SK-N-SH (cell line): ENCODE measurements around the gene KRT4. TPM values are rescaled to one million over a fixed set of nuclear protein-coding genes. Genes with fewer than 3 reads are reported as not detected.

ENCODE experiments used
- CTCF ChIA-PET: fragments of 300-600, 350-600 bp; formaldehyde crosslinking; extraction: SDS; loops from one replicate; lab custom pipeline; 2021; lab: Yijun Ruan, JAX
- POLR2A ChIA-PET: fragments of 350-600 bp; sonication (Branson Sonifier 250); formaldehyde crosslinking; extraction: SDS; loops from one replicate; lab custom pipeline; 2020; ENCODE audit warnings: antibody characterized with exemption, inconsistent platforms; lab: Yijun Ruan, JAX
- DNase-seq: peaks from one replicate; pipeline ENCODE4 v3.0.0; 2012
- H2AFZ ChIP-seq: fragments of 200-600 bp; sonication (generic); 2 replicates; pipeline ENCODE4 v1.8.1; 2016; ENCODE audit warnings: antibody characterized with exemption, mild to moderate bottlenecking, low read depth
- H3F3A ChIP-seq: fragments of 200-600 bp; sonication (generic); replicated peaks from 2 replicates; pipeline ENCODE3; 2016; ENCODE audit warnings: antibody characterized with exemption, mild to moderate bottlenecking; ENCODE audit not compliant: insufficient read depth
- H3K27ac ChIP-seq, 2 experiments: fragments of 200-500 bp in 1 of 2; fragments of 200-600 bp in 1 of 2; sonication (Bioruptor generic) in 1 of 2; sonication (generic), shearing (Covaris generic) in 1 of 2; 2 replicates each; pipeline versions ENCODE4 v1.5.1 to v1.6.1; 2014 to 2016; ENCODE audit warnings: low read depth in 2 of 2, inconsistent platforms in 1 of 2, low read length in 1 of 2, mild to moderate bottlenecking in 1 of 2, mixed read lengths in 1 of 2
- H3K27me3 ChIP-seq: fragments of 200-600 bp; sonication (generic), shearing (Covaris generic); 2 replicates; pipeline ENCODE4 v1.6.1; 2016; ENCODE audit warnings: mixed run types; ENCODE audit not compliant: insufficient read depth
- H3K36me3 ChIP-seq, 2 experiments: fragments of 200-500 bp in 1 of 2; fragments of 200-600 bp in 1 of 2; sonication (Bioruptor generic) in 1 of 2; sonication (generic) in 1 of 2; replicated peaks in 1 of 2; 2 replicates each; pipeline versions ENCODE3 to v1.5.1; 2014 to 2016; ENCODE audit warnings: low read length in 1 of 2, mild to moderate bottlenecking in 1 of 2; ENCODE audit not compliant: insufficient read depth in 2 of 2, control insufficient read depth in 1 of 2
- H3K4me1 ChIP-seq, 2 experiments: fragments of 200-500 bp in 1 of 2; fragments of 200-600 bp in 1 of 2; sonication (Bioruptor generic) in 1 of 2; sonication (generic), shearing (Covaris generic) in 1 of 2; 2 replicates each; pipeline versions ENCODE4 v1.5.1 to v1.6.1; 2014 to 2016; ENCODE audit warnings: low read depth in 1 of 2, low read length in 1 of 2, mixed run types in 1 of 2; ENCODE audit not compliant: insufficient read depth in 2 of 2, control insufficient read depth in 1 of 2
- H3K4me2 ChIP-seq: fragments of 200-600 bp; sonication (generic), shearing (Covaris generic); 2 replicates; pipeline ENCODE4 v1.6.1; 2017; ENCODE audit warnings: mixed run types
- H3K4me3 ChIP-seq, 2 experiments: fragments of 200-500 bp in 1 of 2; fragments of 200-600 bp in 1 of 2; sonication (Bioruptor generic) in 1 of 2; sonication (generic), shearing (Covaris generic) in 1 of 2; 2 replicates each; pipeline versions ENCODE4 v1.5.1 to v1.8.1; 2014 to 2016; ENCODE audit warnings: low read depth in 2 of 2, inconsistent platforms in 1 of 2, low read length in 1 of 2, mild to moderate bottlenecking in 1 of 2, mixed read lengths in 1 of 2, moderate library complexity in 1 of 2
- H3K79me2 ChIP-seq: fragments of 200-600 bp; sonication (generic); 2 replicates; pipeline ENCODE4 v1.8.1; 2017; ENCODE audit warnings: mild to moderate bottlenecking; ENCODE audit not compliant: insufficient read depth
- H3K9ac ChIP-seq: fragments of 200-600 bp; sonication (generic); 2 replicates; pipeline ENCODE4 v1.6.1; 2017; ENCODE audit warnings: mixed run types
- H3K9me2 ChIP-seq: fragments of 200-600 bp; sonication (generic); 2 replicates; pipeline ENCODE4 v1.6.1; 2017; ENCODE audit warnings: mixed run types
- H3K9me3 ChIP-seq: fragments of 200-600 bp; sonication (generic); 2 replicates; pipeline ENCODE4 v1.6.1; 2017; ENCODE audit warnings: mixed run types, mild to moderate bottlenecking, moderate library complexity
- H4K20me1 ChIP-seq: fragments of 200-600 bp; sonication (generic); 2 replicates; pipeline ENCODE4 v1.6.1; 2017; ENCODE audit warnings: mild to moderate bottlenecking, mixed run types; ENCODE audit not compliant: insufficient read depth
- CHD2 ChIP-seq: fragments of 150-350 bp; IDR thresholded peaks from 2 replicates; pipeline ENCODE4 v1.6.1; 2018; ENCODE audit warnings: low read length; ENCODE audit not compliant: partially characterized antibody
- ELF1 ChIP-seq: IDR thresholded peaks from 2 replicates; pipeline ENCODE4 v1.4.0; 2012
- EP300 ChIP-seq, 2 experiments: IDR thresholded peaks; 2 replicates each; pipeline versions ENCODE4 v1.4.0 to v1.6.1; 2012; ENCODE audit warnings: borderline replicate concordance in 1 of 2, low read depth in 1 of 2, low read length in 1 of 2
- FOSL2 ChIP-seq: IDR thresholded peaks from 2 replicates; pipeline ENCODE4 v1.4.0; 2012; ENCODE audit warnings: low read depth, mild to moderate bottlenecking, moderate library complexity, borderline replicate concordance
- FOXM1 ChIP-seq: IDR thresholded peaks from 2 replicates; pipeline ENCODE4 v1.4.0; 2012; ENCODE audit warnings: low read depth, mild to moderate bottlenecking
- GABPA ChIP-seq: IDR thresholded peaks from 2 replicates; pipeline ENCODE4 v1.4.0; 2012; ENCODE audit warnings: low read depth, mild to moderate bottlenecking
- GATA2 ChIP-seq: sonication (generic); formaldehyde crosslinking; IDR thresholded peaks from 2 replicates; pipeline ENCODE4 v1.5.0; 2020; ENCODE audit warnings: mild to moderate bottlenecking, missing genetic modification reagents
- JUND ChIP-seq: IDR thresholded peaks from 2 replicates; pipeline ENCODE4 v1.4.0; 2012
- MXI1 ChIP-seq: IDR thresholded peaks from 2 replicates; pipeline ENCODE4 v1.6.1; 2012; ENCODE audit warnings: mild to moderate bottlenecking, low read depth, low read length, improper control_type of control experiment
- NFIC ChIP-seq: IDR thresholded peaks from 2 replicates; pipeline ENCODE4 v1.4.0; 2012; ENCODE audit warnings: borderline replicate concordance
- RCOR1 ChIP-seq: fragments of 150-350 bp; IDR thresholded peaks from 2 replicates; pipeline ENCODE4 v1.6.1; 2017; ENCODE audit warnings: antibody characterized with exemption, low read length
- RFX5 ChIP-seq: IDR thresholded peaks from 2 replicates; pipeline ENCODE4 v1.6.1; 2012; ENCODE audit warnings: mild to moderate bottlenecking, improper control_type of control experiment, low read length
- TAF1 ChIP-seq: IDR thresholded peaks from 2 replicates; pipeline ENCODE4 v1.6.1; 2012; ENCODE audit warnings: low read depth, mild to moderate bottlenecking, low read length, moderate library complexity, borderline replicate concordance
- TEAD4 ChIP-seq: IDR thresholded peaks from 2 replicates; pipeline ENCODE4 v1.4.0; 2012; ENCODE audit warnings: mild to moderate bottlenecking, borderline replicate concordance; ENCODE audit not compliant: insufficient read depth
- USF2 ChIP-seq: fragments of 150-350 bp; IDR thresholded peaks from 2 replicates; pipeline ENCODE4 v1.6.1; 2017; ENCODE audit warnings: antibody characterized with exemption, low read length, low read depth, borderline replicate concordance
- YY1 ChIP-seq: IDR thresholded peaks from 2 replicates; pipeline ENCODE4 v1.4.0; 2012; ENCODE audit warnings: low read depth, mild to moderate bottlenecking
- WGBS: methylation state at CpG from one replicate; pipeline ENCODE4 v1.1.6; 2017; ENCODE audit warnings: low lambda C conversion rate; 5-methylcytosine and 5-hydroxymethylcytosine counted together
- polyA plus RNA-seq, 3 experiments: library from polyadenylated mRNA; depleted of rRNA; stranded (reverse); fragments of >200 nt; gene quantifications; 2 replicates each; pipeline ENCODE4 v1.2.3, GENCODE V29; 2012
- TF ChIP-seq, protein P1 (sequence below): IDR thresholded peaks from 2 replicates; pipeline ENCODE4; 2012
- TF ChIP-seq, protein P2 (sequence below): IDR thresholded peaks from 2 replicates; pipeline ENCODE4 v1.4.0; 2012; ENCODE audit warnings: low read depth
- TF ChIP-seq, protein P3 (sequence below): IDR thresholded peaks from 2 replicates; pipeline ENCODE4 v1.6.1; 2012; ENCODE audit warnings: mild to moderate bottlenecking, low read depth, low read length, moderate library complexity

KRT4 gene
- polyA plus RNA-seq, 1 of the 3 experiments (the other 2 are of a cell fraction), result not detected

DNA sequence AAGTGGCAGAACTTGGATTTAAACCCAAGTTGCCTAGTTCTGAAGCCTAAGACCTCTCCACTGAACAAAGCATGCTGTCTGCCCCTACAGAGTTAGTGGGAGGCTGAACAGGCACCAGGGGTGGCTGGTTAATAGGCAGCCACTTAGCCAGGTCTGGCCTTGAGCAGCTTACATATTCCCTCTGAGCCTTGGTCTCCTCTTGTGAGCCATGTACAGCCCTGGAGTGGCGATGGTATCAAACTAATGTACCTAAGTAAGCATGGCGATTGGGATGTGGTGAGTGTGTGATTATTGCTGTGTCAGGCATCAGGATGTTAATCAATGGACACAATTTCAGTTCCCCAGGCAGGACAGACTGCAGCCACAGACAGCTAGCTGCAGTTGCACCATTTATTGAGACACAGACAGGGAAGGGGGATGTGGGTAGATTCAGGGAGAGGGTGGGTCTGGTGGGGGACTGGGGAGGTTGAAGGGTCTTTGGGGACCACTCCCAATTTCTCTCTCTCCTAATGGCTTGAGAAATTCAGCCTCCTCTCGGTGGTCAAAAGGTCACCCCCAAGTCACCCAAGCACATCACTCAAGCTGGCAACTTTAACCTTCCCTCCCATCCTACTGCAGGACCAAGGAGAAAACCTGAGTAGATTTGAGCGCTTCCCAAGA lies 7.3 kb upstream of the KRT4 start:
- Histone ChIP-seq H3K9me2 (no peaks in the 10 kb centered on the region), H3K36me3 (no peaks in the 10 kb centered on the region), H3K79me2 (no peaks in the 10 kb centered on the region), H3K27me3 (peaks cover 64% of the 10 kb centered on the region), H3K27ac (no peak overlapping the region), H3K9ac (no peak overlapping the region), H3K4me3 (no peak overlapping the region), H4K20me1 (no peaks in the 10 kb centered on the region), H3K4me2 (no peak overlapping the region), H2AFZ (no peak overlapping the region), H3K9me3 (no peaks in the 10 kb centered on the region), H3F3A (no peaks in the 10 kb centered on the region), H3K4me1 (no peaks in the 10 kb centered on the region)
- CTCF ChIA-PET, result interaction anchor here (1.2 to 2.5 kb wide), 3 partner anchors 44 to 64 kb away, joined by 4 to 10 read pairs (median 5); no protein-coding TSS in a partner anchor
- POLR2A ChIA-PET, result no interaction called here
- 40% methylated on average over 4 of the region's 4 CpGs for WGBS
- TF ChIP-seq FOXM1 (no peak), YY1 (no peak), NFIC (no peak), MXI1 (no peak), USF2 (no peak)
- no peak for DNase-seq

- Histone ChIP-seq H3K27me3 (peaks cover 64% of the 10 kb centered on the region), H3F3A (no peaks in the 10 kb centered on the region), H3K4me2 (no peak overlapping the region), H3K9me3 (no peaks in the 10 kb centered on the region), H4K20me1 (no peaks in the 10 kb centered on the region), H3K4me1 (no peaks in the 10 kb centered on the region), H2AFZ (no peak overlapping the region), H3K36me3 (no peaks in the 10 kb centered on the region), H3K27ac (no peak overlapping the region), H3K9me2 (no peaks in the 10 kb centered on the region), H3K9ac (no peak overlapping the region), H3K4me3 (no peak overlapping the region), H3K79me2 (no peaks in the 10 kb centered on the region)
- DNase-seq, result no peak
- TF ChIP-seq GABPA, result no peak
- no peak for TF ChIP-seq TEAD4
- no peak for TF ChIP-seq RFX5
- TF ChIP-seq TAF1, result no peak
- no peak for TF ChIP-seq CHD2
- no peak for TF ChIP-seq FOXM1
- TF ChIP-seq, protein P1, sequence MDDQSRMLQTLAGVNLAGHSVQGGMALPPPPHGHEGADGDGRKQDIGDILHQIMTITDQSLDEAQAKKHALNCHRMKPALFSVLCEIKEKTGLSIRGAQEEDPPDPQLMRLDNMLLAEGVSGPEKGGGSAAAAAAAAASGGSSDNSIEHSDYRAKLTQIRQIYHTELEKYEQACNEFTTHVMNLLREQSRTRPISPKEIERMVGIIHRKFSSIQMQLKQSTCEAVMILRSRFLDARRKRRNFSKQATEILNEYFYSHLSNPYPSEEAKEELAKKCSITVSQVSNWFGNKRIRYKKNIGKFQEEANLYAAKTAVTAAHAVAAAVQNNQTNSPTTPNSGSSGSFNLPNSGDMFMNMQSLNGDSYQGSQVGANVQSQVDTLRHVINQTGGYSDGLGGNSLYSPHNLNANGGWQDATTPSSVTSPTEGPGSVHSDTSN, result no peak
- TF ChIP-seq JUND, result no peak
- TF ChIP-seq, protein P2, sequence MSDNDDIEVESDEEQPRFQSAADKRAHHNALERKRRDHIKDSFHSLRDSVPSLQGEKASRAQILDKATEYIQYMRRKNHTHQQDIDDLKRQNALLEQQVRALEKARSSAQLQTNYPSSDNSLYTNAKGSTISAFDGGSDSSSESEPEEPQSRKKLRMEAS, result no peak
- TF ChIP-seq ELF1, result no peak
- TF ChIP-seq NFIC, result no peak
- no peak for TF ChIP-seq RCOR1
- TF ChIP-seq GATA2 (CRISPR knock-in tag), result no peak
- TF ChIP-seq, protein P3, sequence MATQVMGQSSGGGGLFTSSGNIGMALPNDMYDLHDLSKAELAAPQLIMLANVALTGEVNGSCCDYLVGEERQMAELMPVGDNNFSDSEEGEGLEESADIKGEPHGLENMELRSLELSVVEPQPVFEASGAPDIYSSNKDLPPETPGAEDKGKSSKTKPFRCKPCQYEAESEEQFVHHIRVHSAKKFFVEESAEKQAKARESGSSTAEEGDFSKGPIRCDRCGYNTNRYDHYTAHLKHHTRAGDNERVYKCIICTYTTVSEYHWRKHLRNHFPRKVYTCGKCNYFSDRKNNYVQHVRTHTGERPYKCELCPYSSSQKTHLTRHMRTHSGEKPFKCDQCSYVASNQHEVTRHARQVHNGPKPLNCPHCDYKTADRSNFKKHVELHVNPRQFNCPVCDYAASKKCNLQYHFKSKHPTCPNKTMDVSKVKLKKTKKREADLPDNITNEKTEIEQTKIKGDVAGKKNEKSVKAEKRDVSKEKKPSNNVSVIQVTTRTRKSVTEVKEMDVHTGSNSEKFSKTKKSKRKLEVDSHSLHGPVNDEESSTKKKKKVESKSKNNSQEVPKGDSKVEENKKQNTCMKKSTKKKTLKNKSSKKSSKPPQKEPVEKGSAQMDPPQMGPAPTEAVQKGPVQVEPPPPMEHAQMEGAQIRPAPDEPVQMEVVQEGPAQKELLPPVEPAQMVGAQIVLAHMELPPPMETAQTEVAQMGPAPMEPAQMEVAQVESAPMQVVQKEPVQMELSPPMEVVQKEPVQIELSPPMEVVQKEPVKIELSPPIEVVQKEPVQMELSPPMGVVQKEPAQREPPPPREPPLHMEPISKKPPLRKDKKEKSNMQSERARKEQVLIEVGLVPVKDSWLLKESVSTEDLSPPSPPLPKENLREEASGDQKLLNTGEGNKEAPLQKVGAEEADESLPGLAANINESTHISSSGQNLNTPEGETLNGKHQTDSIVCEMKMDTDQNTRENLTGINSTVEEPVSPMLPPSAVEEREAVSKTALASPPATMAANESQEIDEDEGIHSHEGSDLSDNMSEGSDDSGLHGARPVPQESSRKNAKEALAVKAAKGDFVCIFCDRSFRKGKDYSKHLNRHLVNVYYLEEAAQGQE, result no peak
- no peak for TF ChIP-seq YY1
- TF ChIP-seq FOSL2, result no peak
- TF ChIP-seq EP300 (IDR thresholded peaks at IDR 0.05; ENCODE audit: borderline replicate concordance in 1 of 2, low read depth in 1 of 2, low read length in 1 of 2), result no peak
- 55% methylated on average over 6 of the region's 6 CpGs for WGBS
- CTCF ChIA-PET, result interaction anchor here (1.2 to 2.5 kb wide), 3 partner anchors 45 to 65 kb away, joined by 4 to 10 read pairs (median 5); no protein-coding TSS in a partner anchor
- POLR2A ChIA-PET, result no interaction called here
Measured at GRCh38 chr12:52820521-52820920, 6.6 kb upstream of the KRT4 start.
